Adrenal gland (tissue), 5 donors: ENCODE results near the gene THRB.

ENCODE experiments used
- POLR2A ChIP-seq, 2 donors: fragments of 450-650 bp; IDR thresholded peaks; one replicate each; pipeline ENCODE4 v1.6.1; 2017; ENCODE audit warnings: antibody characterized with exemption in 2 of 2, mild to moderate bottlenecking in 2 of 2, moderate library complexity in 1 of 2
- TF ChIP-seq, protein P1 (sequence below), 6 experiments: fragments of 450-650 bp in 4 of 6; fragments of 200-600 bp in 2 of 6; sonication (generic) in 1 of 6; IDR thresholded peaks; 1 replicate in 5 of 6; 2 replicates in 1 of 6; pipeline versions ENCODE4 v1.5.1 to v1.8.0; 2016 to 2021; ENCODE audit warnings: antibody characterized with exemption in 6 of 6, mild to moderate bottlenecking in 2 of 6, moderate library complexity in 1 of 6
- donor health status: DM: no; HTN: no; CAD: no.

DNA sequence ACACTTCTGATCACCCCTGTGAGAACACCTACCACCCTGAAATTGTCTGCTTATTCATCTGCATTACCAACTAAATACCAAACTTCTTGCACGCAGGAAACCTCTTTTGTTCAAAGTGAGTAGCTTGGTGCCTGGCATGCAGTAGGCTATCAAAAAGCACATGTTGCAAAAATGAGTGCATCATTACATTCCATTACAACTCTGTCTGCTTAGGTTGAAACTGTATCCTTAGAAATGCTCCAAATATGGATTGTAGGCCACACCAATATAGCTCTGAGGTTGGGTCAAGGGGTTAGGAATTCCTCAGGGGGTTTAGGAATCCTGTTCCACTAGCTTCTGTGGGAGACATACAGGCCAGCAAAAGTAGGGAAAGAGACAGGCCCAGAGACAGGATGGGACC lies 107.2 kb downstream of the THRB start:
- TF ChIP-seq, protein P1, sequence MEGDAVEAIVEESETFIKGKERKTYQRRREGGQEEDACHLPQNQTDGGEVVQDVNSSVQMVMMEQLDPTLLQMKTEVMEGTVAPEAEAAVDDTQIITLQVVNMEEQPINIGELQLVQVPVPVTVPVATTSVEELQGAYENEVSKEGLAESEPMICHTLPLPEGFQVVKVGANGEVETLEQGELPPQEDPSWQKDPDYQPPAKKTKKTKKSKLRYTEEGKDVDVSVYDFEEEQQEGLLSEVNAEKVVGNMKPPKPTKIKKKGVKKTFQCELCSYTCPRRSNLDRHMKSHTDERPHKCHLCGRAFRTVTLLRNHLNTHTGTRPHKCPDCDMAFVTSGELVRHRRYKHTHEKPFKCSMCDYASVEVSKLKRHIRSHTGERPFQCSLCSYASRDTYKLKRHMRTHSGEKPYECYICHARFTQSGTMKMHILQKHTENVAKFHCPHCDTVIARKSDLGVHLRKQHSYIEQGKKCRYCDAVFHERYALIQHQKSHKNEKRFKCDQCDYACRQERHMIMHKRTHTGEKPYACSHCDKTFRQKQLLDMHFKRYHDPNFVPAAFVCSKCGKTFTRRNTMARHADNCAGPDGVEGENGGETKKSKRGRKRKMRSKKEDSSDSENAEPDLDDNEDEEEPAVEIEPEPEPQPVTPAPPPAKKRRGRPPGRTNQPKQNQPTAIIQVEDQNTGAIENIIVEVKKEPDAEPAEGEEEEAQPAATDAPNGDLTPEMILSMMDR (IDR thresholded peaks at IDR 0.05): no peak
- no peak for TF ChIP-seq POLR2A (IDR thresholded peaks at IDR 0.05)
